ENCODE results near the gene ERC2. TPM values are rescaled to one million over a fixed set of nuclear protein-coding genes. Genes with fewer than 3 reads are reported as not detected.
A peak's percentile ranks its signal among the peaks of the same experiment; 100 is the strongest.

Gene ERC2
- total RNA-seq, 1 experiment from 2014 or later = 0.59 TPM

DNA sequence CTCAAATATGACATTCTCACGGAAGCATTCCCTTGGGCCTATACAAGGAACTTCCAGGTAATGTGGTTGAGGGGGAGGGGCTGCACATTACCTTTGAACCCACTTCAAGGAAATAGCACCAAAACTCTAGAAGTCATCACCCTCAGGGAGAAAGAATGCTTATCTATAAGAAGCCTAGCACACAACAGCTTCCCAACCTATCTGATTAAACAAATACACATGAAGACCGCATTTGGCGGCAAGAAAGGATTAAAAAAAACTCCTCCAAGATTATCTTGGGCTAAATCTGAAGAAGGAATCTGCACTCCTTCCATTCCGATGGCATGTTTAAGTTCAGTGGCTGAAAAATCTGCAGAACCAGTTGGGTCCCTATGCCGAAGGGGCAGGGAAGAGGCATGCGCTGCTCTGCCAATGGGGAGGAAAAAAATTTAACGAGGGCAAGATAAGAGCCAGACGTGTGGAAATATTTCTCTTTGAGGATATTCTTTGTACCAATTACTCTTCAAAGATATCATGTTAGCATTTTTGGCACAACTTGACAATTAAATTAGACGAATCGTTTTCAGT, 899.2 kb downstream of the ERC2 start:
- DNase-seq (ENCODE audit: low read depth) = no peak

DNA sequence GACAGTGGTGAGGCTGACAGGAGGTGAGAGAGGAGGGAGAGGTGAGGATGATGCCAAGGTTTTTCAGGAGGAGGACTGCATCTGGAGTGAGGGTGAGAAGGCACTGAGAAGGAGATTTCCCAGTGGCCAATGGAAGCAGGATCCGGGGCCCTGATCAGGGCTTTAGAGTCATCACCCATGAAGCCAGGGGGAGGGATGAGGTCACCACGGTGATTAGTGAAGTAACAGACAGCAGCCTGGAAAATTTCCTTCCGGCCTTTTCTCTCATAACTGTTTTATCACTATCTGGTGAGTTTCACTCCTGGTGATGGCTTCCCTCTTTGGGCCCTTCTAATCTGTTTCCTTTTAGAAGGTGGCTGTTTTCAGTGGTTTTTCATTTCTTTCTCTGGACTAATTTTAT, 900.7 kb downstream of the ERC2 start:
- peak; percentile 32 for DNase-seq (ENCODE audit: low read depth)

DNA sequence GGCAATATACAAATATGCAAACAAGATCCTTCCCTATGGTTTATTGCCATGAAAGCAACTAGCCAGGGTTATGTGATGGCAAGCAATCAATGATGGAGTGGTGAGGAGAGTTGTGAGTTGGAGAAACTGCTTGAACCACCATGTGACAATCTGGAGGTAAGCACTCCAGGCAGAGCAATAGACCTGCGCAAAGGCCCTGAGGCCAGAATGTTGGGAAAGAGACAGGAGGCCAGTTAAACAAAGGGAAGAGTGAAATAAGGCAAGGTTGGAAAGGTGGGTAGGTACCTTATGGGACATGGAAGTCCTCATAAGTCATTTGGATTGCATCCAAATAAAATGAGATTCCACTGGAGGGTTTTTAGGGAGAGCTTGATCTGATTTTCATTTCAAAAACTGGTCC, 901.1 kb downstream of the ERC2 start:
- no peak for DNase-seq (ENCODE audit: low read depth)

DNA sequence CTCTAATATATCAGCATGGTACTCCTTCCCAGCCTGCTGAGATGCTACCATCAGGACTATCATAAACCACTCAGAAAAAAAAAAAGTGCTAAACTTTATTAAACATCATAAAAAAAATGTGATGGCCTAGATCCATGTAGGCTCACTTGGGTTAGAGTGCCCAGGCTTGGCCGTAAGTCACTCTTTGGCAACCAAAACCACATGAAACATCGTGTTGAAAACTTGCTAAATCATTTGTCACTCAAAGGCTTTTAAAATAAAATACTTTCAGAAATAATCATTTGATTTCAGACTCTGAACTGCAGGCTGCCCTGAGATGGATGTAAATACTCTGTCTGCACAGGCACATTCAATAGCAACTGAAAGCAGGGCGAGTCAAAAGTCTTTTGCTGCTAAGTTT, 902.7 kb downstream of the ERC2 start:
- DNase-seq (ENCODE audit: low read depth) = no peak

DNA sequence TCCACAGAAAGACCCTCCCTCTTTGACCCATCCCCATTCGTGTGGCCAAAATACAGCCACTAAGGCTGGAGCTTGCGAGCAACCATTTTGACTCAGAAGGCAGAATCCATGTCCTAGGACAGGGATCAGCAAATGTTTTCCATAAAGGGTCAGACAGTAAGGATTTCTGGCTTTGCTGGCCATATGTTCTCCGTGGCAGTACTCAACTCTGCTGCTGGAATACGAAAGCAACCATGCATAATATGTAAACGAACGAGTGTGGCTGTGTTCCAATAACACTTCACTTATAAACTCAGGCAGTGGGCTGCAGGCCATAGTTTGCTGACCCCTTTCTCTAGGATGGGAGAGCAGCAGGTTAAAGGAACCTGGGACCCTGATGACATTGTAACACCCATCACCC, 903.5 kb downstream of the ERC2 start:
- DNase-seq (ENCODE audit: low read depth) = no peak

DNA sequence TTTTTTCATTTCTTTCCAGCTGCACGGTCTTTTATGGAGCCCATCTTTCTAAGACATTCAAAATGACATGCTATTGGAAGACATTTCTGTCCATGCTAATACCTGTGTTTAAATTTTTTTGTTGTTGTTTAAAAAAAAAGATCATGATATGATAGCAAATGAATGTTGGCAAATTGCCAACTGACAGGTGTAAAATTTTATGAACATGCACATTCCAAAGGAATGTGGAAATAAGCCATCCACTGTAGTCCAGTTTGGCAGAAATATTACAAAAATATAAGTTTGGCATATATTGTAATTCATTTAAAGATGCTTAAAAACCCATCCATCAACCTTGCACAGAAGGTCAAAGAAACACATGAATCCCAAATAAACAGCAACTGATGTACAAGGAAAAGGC, 905.6 kb downstream of the ERC2 start:
- no peak for DNase-seq (ENCODE audit: low read depth)

DNA sequence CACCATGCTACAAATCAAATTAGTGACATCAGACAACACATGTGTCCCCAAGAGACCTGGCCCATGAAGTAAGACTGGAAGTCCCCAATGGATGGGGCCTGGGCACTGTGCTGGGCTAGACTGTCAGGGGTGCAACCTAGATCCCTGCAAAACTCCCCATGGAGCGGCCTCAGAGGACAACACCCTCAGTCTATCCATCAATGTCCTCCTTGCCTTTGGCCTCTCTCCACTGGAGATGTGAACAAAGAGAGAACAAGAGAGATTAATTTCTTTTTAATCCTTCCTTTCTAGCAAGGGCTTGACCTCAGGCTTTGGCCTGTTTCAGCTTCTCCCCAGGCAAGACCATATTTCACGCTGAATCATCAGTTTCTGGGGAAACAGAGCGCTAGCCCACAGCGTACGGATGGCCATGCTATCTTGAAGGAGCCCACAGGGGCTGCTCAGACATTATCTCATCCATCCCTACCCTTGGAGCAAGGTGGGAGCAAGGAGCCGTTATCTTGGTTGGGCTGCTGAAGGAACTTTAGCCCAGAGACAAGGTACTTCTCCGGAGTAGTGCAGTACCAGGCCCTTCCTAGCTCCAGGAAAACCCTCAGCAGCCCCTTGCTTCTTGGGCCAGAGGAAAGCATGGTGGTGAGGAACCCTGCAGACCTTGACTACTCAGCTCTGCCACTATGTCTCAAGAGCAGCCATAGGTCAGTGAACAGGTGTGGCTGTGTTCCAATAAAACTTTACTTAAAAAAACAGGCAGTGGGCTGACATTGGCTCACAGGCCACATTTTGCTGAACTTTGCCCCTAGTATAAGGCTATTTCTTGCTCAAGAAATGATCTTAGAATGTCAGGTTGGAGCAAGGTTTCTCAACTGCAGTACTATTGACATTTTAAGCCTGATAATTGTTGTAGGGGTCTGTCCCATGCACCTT, 908.5 kb downstream of the ERC2 start:
- DNase-seq (ENCODE audit: low read depth) = no peak

DNA sequence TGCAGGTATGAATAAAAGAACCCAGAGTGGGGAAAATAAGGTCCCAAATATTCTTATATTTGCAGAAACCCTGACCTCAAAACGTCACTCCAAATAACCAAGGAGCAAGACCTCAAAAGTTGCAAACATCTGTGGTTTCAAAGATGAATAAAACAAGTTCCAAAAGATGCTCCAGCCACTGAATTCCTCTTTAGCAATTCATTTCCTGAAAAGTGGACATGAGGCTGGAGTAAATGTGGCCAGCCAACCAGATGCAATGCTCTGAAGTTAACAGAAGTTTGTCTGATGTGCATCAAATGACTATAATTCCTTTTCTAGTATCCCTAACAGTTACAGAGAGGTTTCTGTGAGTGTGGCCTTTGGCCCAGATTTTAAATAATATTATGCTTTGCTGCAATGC, 910.0 kb downstream of the ERC2 start:
- peak; percentile 13 for DNase-seq (ENCODE audit: low read depth)

DNA sequence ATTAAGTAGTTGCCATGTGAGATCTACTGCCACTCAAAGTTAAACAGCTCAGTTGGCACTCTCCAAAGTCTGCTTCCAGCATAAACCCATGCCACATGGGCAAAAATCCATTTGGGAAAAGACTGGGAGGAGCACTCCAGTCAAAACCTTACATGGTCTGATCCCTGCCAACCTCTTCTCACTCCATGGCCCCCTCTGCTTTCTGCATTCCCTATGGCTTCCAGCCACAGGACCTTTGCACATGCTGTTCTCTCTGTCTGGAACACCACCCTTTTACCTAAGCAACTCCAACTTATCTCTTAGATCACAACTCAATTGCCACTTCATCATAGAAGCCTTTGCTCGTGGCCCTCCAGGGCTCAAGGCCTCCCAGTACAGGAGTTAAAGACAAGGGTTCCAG, 910.7 kb downstream of the ERC2 start:
- DNase-seq (ENCODE audit: low read depth) = no peak

DNA sequence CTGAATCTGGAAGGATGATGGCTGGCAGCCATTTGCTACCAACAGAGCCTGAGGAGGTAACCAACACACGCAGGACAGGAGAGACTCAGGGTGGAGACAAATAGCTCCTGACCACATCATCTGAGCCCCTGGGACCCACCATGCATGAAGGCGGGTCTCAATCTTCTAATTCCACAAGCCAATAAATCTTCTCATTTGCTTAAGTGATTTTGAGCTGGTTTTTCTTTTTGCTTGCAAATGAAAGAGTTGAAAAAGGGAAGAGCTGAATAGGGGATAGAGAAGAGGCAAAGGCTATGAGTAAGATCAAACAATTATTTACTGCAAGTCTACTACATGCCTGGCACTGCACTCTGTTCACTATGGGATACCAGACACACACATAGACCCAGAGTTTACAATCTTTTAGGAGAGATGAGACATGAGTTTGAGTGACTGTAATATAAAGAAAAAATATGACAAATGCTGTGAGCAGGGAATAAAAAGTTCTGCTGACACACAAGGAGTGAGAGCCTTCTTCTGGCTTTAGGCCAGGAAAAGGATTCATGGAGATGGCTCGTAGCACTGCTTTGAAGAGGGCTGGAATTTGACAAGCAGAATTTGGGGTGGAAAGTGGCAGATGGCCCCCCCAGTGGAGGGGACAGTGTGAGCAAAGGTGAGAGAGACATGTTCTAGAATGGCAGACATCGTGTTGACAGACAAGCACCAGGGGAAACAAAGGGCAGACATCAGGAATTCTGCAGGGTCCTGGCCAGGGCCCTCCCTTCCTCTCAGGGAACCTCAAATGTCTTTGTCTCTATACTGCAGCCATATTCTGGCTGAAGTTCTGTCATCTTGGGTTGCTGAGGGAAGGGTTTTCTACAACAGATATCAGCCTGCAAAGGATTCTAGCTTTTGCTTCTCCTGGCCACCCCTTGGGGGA, 911.4 kb downstream of the ERC2 start:
- no peak for DNase-seq (ENCODE audit: low read depth)

DNA sequence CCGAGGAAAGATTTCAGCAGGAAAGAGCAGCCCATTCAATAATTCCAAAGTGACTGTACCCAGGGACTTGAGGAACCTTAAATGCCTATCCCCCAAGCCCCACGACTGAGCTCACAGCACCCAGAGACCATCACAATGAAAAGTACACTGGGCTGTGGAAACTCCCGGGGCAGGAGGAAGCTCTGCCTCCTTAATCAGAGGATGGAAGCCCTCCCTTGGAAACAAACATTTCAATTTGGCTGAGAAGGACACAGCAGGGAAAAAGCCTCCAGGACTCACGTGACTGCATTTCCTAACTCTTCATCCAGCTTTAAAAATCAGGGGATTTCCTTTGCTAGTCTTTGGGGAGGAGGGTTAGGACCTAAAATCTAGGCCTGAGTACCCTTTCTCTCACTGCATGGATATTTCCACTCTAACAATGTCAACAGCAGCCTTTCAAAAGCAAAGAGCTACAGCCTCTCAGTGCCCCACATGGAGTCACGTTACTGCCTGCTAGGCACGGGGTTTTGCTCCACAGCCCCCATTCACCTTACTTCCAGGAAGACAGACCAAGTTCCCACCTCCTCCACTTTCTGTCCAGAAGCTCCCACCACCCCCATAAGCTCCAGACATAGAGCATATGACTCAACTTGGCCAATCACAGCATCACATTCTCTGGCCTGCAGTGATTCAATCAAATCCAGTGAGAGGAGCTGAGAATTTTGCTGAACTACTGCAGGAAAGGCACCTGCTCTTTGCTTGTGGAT, 912.2 kb downstream of the ERC2 start:
- no peak for DNase-seq (ENCODE audit: low read depth)

DNA sequence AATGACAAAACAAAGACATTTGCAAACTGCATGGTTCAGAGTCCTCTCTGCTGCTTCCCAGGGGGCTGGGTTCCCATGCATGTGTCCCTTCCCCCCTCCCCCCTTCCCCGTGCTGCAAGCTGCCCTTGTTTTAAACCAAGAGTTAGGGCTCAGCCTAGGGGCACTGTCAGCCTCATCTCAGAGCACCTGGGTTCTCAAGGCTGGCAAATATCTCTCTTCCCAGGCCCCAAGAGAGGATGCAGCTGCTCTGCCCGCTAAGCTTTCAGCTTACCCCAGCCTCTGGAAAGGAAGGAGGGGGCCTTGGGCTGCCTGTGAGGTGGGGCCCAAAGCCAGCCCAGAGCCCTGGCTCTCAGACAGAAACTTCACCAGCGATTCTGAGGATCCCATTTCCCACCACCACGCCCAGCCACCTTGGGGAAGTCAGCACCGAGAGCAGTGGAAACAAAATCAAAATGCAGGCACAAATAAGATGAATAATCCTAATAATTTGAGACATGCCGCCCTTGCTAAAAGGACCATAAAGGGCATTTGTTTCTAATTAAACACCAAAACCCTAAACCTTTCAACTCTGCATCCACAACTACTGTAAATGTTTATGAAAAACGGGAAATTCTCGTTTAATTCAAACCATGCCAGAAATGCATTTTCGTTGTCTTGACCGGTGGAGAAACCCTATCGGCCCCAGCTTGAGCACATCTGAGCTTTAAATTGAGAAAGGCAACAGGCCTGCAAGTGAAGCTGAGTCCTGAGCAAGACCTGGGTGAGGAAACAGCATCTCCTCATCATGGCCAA, 913.4 kb downstream of the ERC2 start:
- DNase-seq (ENCODE audit: low read depth) = no peak

DNA sequence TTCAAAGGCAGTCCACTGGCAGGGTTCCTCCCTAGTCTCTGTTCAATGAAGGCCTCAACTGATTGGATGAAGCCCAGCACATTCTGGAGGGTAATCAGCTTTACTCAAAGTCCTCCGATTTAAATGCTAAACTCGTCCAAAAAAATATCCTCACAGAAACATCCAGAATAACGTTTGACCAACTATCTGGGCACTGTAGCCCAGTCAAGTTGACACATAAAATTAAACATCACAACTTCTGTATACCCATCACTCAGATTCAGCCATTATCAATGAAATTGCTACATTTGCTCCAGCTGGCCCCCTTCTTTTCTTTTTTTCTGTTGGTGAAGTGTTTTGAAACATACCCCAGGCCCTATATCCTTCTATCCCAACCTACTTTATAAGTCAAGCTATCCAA, 916.6 kb downstream of the ERC2 start:
- no peak for DNase-seq (ENCODE audit: low read depth)

DNA sequence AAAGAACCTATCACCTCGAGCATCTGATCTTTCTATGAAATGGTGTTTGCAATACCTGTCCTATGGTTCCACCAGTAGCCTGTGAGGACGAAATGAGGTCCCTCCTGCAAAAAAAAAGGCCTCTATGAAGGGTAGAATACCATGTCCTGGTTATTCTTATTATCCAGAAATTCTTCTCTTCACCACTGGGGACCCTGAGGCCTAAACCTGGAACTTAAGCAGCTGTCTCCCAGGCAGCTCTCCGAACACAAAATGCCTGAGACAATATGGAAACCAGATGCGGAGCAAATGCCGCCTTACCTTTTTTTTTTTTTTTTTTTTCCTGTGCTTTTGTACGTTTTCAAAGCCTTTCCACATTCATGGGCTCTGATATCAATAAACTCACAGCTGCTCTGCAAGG, 919.1 kb downstream of the ERC2 start:
- no peak for DNase-seq (ENCODE audit: low read depth)

DNA sequence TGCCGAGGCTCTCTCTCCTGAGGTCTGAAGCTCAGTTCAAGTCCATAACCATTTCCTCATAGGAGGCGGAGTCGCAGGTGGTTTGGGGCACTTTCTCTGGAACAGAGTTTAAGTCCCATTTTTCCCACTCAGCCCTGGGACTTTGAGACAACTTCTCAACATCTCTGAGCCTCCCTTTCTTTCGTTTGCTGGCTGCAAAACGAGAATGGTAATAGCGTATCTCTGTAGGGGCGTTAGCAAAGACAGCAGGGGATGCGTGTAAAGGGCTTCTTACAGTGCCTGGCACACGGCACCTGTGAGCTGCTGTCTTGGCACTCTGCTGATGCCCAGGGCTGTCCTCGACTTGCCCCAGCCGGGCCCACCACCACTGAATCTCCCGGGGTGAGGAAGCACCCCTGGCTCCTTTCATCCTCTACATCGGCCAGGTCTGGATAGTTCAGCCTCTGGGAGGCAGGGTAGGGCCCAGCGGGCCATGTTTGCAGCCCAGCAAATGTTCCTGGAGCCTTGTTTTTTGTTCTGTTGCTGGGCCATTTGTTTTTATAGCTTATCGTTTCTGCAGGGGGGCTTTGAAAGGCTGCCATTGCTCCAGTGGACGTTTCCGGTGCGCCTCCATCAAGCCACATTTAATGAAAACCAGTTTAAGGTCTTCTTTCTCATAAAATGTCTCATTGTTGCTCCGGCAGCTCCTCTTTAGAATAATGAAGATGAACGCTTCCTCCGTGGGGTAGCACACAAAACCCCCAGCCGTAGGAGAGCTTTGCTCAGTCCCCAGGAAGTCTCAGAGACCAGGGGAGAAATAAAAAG, 921.2 kb downstream of the ERC2 start:
- no peak for DNase-seq (ENCODE audit: low read depth)

DNA sequence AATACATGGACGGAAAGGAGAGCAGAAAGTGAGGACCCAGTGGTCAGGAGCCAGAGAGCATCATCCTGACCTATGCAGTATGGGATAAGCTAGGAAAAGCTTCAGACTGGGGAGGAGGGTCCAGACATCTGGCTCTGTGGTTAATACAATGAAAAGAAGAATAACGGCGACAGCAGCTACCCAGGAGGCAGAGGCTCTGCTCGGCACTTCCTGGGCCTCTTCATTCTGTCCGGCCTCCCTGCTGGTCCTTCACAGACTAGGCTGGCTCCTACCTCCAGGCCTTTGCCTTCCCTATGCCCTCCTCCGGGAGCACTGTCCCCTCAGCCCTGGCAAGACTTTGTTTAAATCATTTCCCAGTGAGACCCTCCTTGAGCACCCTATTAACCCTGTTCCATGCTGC, 922.3 kb downstream of the ERC2 start:
- DNase-seq (ENCODE audit: low read depth) = no peak

DNA sequence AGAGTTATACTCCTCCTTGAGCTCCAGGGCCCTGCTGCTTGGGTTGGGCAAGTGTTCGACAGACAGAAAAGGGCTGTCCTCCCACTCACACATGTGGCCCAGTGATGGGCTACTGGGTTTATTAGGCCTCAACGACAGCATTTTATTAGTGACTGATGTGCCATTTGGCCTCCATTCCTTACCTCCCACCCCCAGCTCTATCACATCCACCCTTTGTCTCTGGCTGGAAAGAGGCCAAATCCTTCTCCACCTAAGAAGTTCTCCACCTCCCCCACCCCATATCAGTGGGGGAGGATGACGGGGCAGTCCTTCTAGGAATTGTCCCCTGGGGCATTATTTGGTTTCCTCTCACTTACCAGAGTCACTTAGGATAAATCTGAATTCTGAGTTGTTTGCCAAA, 924.0 kb downstream of the ERC2 start:
- no peak for DNase-seq (ENCODE audit: low read depth)

DNA sequence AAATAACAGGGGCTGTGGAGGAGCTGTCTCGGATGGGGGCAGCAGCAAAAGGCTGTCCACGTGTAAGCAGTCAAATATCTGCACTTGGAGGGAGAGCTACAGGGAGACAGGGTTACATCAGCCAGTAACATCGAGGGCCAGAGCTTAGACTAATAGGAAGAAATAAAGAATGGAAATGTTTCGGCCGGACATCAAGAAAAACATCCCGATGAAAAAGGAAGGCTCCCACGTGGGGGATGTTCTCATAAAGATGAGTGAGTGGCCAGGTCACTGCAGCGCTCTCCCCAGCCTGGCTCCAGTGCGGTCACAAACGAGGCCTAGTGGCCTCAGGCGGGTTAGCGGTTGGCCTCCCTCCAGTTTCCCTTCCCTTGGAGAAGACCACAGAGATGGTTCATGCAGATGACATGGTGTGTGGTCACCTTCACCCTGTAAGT, 925.1 kb downstream of the ERC2 start:
- peak; percentile 44 for DNase-seq (ENCODE audit: low read depth)

DNA sequence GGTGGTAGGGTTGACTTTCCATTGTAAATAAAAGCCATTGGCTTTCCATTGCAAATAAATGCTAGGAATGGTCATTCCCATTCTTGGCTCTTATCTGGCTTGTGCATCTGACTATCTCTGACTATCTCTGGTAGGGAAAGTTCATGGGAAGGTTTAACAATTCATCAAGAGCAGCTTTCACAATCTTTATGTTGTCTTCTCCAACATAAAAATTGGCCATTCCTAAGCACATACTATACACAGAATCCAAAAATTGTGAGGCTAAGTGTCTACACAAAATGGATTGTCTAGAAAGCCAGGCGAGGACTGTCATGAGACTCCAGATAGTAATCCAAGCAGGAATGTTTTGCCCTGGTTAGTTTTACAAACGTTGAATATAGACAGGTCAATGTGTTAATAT, 926.8 kb downstream of the ERC2 start:
- no peak for DNase-seq (ENCODE audit: low read depth)

DNA sequence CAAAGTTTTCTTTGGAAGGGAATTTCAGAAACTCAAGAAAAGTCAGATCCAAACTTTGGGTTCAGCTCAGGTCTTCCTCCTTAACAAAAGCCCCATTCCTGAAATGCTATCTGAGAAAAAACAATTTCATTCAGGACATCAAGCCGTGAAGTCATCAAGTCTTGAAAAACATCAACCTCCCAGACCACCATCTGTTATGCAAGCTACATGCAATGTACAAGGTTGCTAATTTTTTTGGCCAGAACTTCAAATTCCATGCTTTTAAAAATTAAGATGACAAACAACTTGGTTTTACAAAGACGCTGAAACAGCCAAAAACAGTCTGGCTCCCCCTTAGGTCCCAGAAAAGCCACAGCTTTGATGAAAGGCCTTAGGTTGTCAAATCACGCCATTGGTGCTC, 927.3 kb downstream of the ERC2 start:
- DNase-seq (ENCODE audit: low read depth) = no peak
